Measurements from ENCODE around the gene CNIH2. TPM values are rescaled to one million over a fixed set of nuclear protein-coding genes. Genes with fewer than 3 reads are reported as not detected.

Gene CNIH2
- total RNA-seq, 3 donors from 2014 or later (not counting 1 experiment from before 2014, with no cell fraction given) = 6.3 to 8.8 (median 7.1) TPM

GRCh38 chr11:66297610-66298009, 19.6 kb downstream of the CNIH2 start:
- H3K27me3 Mint-ChIP-seq (ENCODE audit: low read depth in 2 of 2) = peaks cover 13 to 16% of the 10 kb centered on the region in 2 donors
- WGBS (ENCODE audit: insufficient coverage) = 76% methylated on average over 8 of the region's 8 CpGs
- H3K27ac Mint-ChIP-seq = no peak overlapping the region
- ATAC-seq (no peak), DNase-seq (no peak)
- no peak overlapping the region for H3K27ac ChIP-seq (ENCODE audit: low read length)
- H3K9me3 Mint-ChIP-seq = no peaks in the 10 kb centered on the region
- peaks cover 0 to 2% of the 10 kb centered on the region in 2 donors for H3K4me1 Mint-ChIP-seq
- no peak overlapping the region for H3K4me3 Mint-ChIP-seq
- TF ChIP-seq CTCF (IDR thresholded peaks at IDR 0.05) = no peak
- no peaks in the 10 kb centered on the region for H3K36me3 ChIP-seq (ENCODE audit: control insufficient read depth, insufficient read depth, low read length)
- peaks cover 3% of the 10 kb centered on the region for H3K27me3 ChIP-seq (ENCODE audit: control insufficient read depth, insufficient read depth, low read length)
- H3K36me3 Mint-ChIP-seq = no peaks in the 10 kb centered on the region
- H3K4me3 ChIP-seq (ENCODE audit: low read length) = no peak overlapping the region
- no peaks in the 10 kb centered on the region for H3K4me1 ChIP-seq (ENCODE audit: control insufficient read depth, insufficient read depth, low read length)
- intact Hi-C loops (cut with micrococcal nuclease) = no loop called here
- no peaks in the 10 kb centered on the region for H3K9me3 ChIP-seq (ENCODE audit: control insufficient read depth, insufficient read depth, low read length)

- Histone ChIP-seq H3K36me3 (ENCODE audit: control insufficient read depth, insufficient read depth, low read length) (no peaks in the 10 kb centered on the region), H3K4me1 (ENCODE audit: control insufficient read depth, insufficient read depth, low read length) (no peaks in the 10 kb centered on the region), H3K9me3 (ENCODE audit: control insufficient read depth, insufficient read depth, low read length) (no peaks in the 10 kb centered on the region), H3K4me3 (ENCODE audit: low read length) (no peak overlapping the region), H3K27me3 (ENCODE audit: control insufficient read depth, insufficient read depth, low read length) (no peaks in the 10 kb centered on the region), H3K27ac (ENCODE audit: low read length) (no peak overlapping the region)
- no peak for ATAC-seq
- no peak for TF ChIP-seq CTCF (IDR thresholded peaks at IDR 0.05)
- Mint-ChIP-seq H3K36me3 (no peaks in the 10 kb centered on the region), H3K9me3 (no peaks in the 10 kb centered on the region), H3K4me3 (no peak overlapping the region), H3K4me1 (no peaks in the 10 kb centered on the region), H3K27ac (no peak overlapping the region), H3K27me3 (ENCODE audit: low read depth in 2 of 2) (peaks cover 0 to 5% of the 10 kb centered on the region in 2 donors)
- WGBS (ENCODE audit: insufficient coverage) = 92% methylated on average over 2 of the region's 3 CpGs
- intact Hi-C loops (cut with micrococcal nuclease) = no loop called here
- no peak for DNase-seq
Measured at GRCh38 chr11:66299186-66299585, 21.2 kb downstream of the CNIH2 start.

GRCh38 chr11:66302656-66303055, 24.7 kb downstream of the CNIH2 start:
- ATAC-seq = no peak
- Histone ChIP-seq H3K4me3 (ENCODE audit: low read length) (no peak overlapping the region), H3K4me1 (ENCODE audit: control insufficient read depth, insufficient read depth, low read length) (no peaks in the 10 kb centered on the region), H3K36me3 (ENCODE audit: control insufficient read depth, insufficient read depth, low read length) (no peaks in the 10 kb centered on the region), H3K9me3 (ENCODE audit: control insufficient read depth, insufficient read depth, low read length) (no peaks in the 10 kb centered on the region), H3K27me3 (ENCODE audit: control insufficient read depth, insufficient read depth, low read length) (no peaks in the 10 kb centered on the region), H3K27ac (ENCODE audit: low read length) (no peak overlapping the region)
- DNase-seq = no peak
- no peak for TF ChIP-seq CTCF (IDR thresholded peaks at IDR 0.05)
- Mint-ChIP-seq H3K4me1 (no peaks in the 10 kb centered on the region), H3K4me3 (no peak overlapping the region), H3K9me3 (no peaks in the 10 kb centered on the region), H3K27ac (no peak overlapping the region), H3K27me3 (ENCODE audit: low read depth in 2 of 2) (peaks cover 0 to 2% of the 10 kb centered on the region in 2 donors), H3K36me3 (no peaks in the 10 kb centered on the region)
- intact Hi-C loops (cut with micrococcal nuclease) = no loop called here
- WGBS (ENCODE audit: insufficient coverage) = 88% methylated on average over 12 of the region's 12 CpGs

GRCh38 chr11:66309475-66309874, 31.5 kb downstream of the CNIH2 start:
- intact Hi-C loops (cut with micrococcal nuclease) = no loop called here
- WGBS (ENCODE audit: insufficient coverage) = 65% methylated on average over 3 of the region's 3 CpGs
- H3K9me3 Mint-ChIP-seq = no peaks in the 10 kb centered on the region
- H3K27ac ChIP-seq (ENCODE audit: low read length) = no peak overlapping the region
- no peaks in the 10 kb centered on the region for H3K36me3 Mint-ChIP-seq
- no peak for ATAC-seq
- H3K9me3 ChIP-seq (ENCODE audit: control insufficient read depth, insufficient read depth, low read length) = no peaks in the 10 kb centered on the region
- H3K4me1 ChIP-seq (ENCODE audit: control insufficient read depth, insufficient read depth, low read length) = peaks cover 23% of the 10 kb centered on the region
- H3K27me3 ChIP-seq (ENCODE audit: control insufficient read depth, insufficient read depth, low read length) = no peaks in the 10 kb centered on the region
- no peak overlapping the region for H3K27ac Mint-ChIP-seq
- H3K4me3 ChIP-seq (ENCODE audit: low read length) = no peak overlapping the region
- TF ChIP-seq CTCF (IDR thresholded peaks at IDR 0.05) = no peak
- no peak overlapping the region for H3K4me3 Mint-ChIP-seq
- DNase-seq = no peak
- H3K4me1 Mint-ChIP-seq = peaks cover 11 to 20% of the 10 kb centered on the region in 2 donors
- no peaks in the 10 kb centered on the region for H3K36me3 ChIP-seq (ENCODE audit: control insufficient read depth, insufficient read depth, low read length)
- H3K27me3 Mint-ChIP-seq (ENCODE audit: low read depth in 2 of 2) = peaks cover 0 to 9% of the 10 kb centered on the region in 2 donors

Measured in natural killer cell (primary cell).